NCI-H510A treated with DMSO at 0.1 percent for 48 hours (cell line): ENCODE measurements around the gene DNAAF1.
"Not testable (repeated sequence)": the region's sequence is repeated elsewhere in the genome, so short reads cannot be mapped to it uniquely, and the experiment has no call there.

Experiments used
- DNase-seq: peaks from one replicate; lab custom pipeline; 2025; lab: John Stamatoyannopoulos, UW

Gene DNAAF1

DNA sequence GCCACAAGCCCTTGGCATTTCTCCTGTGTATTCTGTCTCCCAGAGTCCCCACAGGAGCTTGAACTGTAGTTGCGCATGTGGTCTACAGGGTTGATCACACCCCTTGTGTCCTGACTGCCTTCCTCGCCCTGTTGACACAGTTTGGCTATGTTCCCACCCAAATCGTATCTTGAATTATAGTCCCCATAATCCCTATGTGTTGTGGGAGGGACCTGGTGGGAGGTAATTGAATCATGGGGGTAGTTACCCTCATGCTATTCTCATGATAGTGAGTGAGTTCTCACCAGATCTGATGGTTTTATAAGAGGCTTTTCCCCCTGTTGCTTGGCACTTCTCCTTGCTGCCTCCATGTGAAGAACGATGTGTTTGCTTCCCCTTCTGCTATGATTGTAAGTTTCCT, 67.0 kb downstream of the DNAAF1 start:
- DNase-seq: no peak

DNA sequence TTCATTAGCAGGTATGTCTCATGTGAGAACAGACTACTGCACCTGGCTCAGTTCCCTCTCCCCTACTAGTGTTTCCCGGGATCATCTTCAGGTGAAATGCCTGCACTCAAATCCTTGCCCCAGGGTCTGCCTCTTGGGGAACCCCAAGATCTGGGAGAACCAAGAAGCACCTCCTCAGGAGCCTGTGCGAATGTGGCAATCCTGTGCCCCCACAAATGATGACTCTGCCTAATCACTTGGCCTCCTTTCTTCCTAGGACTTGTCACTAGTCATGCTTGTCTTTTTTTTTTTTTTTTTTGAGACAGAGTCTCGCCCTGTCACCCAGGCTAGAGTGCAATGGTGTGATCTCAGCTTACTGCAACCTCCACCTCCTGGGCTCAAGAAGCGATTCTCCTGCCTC, 67.5 kb downstream of the DNAAF1 start:
- no peak for DNase-seq

GRCh38 chr16:84214451-84215066, 69.5 kb downstream of the DNAAF1 start:
- no peak for DNase-seq

GRCh38 chr16:84215531-84215930, 70.4 kb downstream of the DNAAF1 start:
- no peak for DNase-seq

GRCh38 chr16:84216144-84216543, 71.0 kb downstream of the DNAAF1 start:
- not testable (repeated sequence) for DNase-seq

GRCh38 chr16:84218176-84218823, 73.2 kb downstream of the DNAAF1 start:
- DNase-seq: no peak

- DNase-seq: no peak
Measured at GRCh38 chr16:84218956-84219355, 73.8 kb downstream of the DNAAF1 start.

DNA sequence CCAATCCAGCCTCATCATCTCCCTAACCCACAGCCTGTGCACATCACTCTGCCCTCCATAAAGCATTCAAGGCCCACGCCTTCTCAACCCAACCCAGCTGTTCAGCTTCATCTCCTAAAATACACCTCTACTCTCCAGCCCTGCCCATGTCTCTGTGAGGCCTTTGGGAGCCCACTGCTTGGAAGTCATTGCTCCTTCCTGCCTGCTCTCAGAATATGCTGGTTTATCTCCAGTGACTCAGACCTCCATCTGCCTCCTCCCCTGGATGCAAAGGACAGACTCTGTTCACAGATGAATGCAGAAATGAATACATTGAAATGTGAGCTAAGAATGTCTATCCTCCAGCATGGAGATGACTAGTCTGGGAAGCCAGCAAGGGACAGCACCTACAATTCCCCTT, 75.7 kb downstream of the DNAAF1 start:
- no peak for DNase-seq

DNA sequence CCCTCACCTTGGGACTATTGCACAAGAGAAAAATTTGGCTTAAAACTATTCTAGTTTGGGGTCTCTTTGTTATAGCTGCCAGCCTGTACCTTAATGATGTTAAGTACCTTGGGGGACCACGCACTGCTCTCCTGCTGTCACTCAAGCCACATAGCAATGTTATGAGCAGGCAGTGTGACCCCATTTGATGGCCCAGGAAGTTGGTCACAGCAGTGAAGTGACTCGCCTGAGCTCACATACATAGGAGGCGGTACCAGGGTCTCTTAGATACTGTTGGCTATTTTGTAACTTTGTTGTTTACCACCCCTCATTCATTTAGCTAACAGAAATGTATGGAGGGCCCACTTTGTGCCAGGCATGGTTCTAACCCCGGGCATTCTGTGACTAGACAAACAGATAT, 78.3 kb downstream of the DNAAF1 start:
- DNase-seq: no peak

DNA sequence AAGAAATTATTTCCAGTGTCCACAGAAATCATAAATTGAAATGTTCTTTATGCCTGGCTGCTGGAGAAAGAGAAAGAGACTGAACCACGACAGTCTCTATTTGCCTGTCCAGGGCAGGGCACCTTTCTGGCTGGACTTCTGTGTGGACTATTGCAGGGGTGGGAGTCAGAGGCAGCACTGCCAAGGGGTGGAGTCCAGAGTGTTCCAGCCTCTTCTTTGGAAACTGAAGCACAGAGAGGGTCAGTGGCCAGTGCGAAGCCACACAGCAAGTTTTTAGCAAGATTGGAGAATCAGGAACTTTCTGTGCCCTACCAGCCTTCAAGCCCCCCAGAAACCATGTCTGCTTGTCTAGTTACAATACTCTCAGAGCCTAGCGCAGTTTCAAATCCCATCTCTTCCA, 79.4 kb downstream of the DNAAF1 start:
- no peak for DNase-seq

DNA sequence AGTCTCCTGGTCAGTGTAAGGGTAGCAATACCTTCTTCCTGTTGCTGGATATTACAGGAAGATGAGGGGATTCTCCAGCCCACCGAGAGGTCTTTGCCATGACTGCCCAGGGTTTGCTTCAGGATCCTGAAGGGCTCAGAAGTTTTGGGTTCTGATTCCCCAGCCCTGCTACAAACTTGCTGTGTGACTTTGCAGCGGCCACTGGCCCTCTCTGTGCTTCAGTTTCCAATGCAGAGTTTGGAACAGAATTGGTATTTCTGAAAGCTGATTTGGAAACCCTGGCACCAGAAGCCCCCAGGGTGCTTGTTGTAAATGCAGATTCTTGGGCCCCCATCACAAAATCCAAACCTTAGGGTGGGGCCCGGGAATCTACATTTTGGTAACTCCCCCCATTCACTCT, 80.0 kb downstream of the DNAAF1 start:
- no peak for DNase-seq

DNA sequence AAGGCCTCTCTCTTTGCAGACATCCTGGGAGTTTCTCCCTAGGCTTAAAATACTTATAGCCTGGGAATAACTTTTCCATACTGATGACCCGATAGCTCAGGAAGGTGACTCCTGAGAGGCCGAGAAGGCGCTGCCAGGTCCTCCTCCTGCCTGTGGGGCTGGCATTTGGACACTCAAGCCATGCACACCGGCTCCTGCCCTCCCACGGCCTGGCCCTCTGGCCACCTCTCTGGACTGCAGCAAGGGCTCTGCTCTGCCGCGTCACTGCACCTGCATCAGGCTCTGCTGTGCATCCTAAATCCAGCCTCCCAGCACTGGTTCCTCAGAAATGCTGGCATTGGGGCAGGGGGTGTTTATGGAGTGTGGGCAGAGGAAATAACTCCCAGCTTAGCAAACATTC, 80.5 kb downstream of the DNAAF1 start:
- DNase-seq: no peak

GRCh38 chr16:84226026-84226425, 80.9 kb downstream of the DNAAF1 start:
- DNase-seq: no peak
